Mucosa of descending colon (tissue), 3 donors: ENCODE results near the gene EQTN. TPM values are rescaled to one million over a fixed set of nuclear protein-coding genes. Genes with fewer than 3 reads are reported as not detected.
A peak's percentile ranks its signal among the peaks of the same experiment; 100 is the strongest.

Source experiments
- ATAC-seq: fragments of 200-7000 bp; cut with Tn5 transposase; one replicate; pipeline ENCODE4 v1.9.1; 2020; ENCODE audit warnings: mild to moderate bottlenecking, moderate library complexity
- DNase-seq, 3 donors: peaks; one replicate each; pipeline ENCODE4 v3.0.0-alpha.2; 2020
- H3K36me3 ChIP-seq: fragments of 200-600 bp; one replicate; pipeline ENCODE4 v1.8.0; 2021; ENCODE audit warnings: low read depth, mild to moderate bottlenecking
- H3K4me1 ChIP-seq: fragments of 200-600 bp; one replicate; pipeline ENCODE4 v1.8.0; 2021; ENCODE audit warnings: low read depth, mild to moderate bottlenecking
- H3K4me3 ChIP-seq: fragments of 200-600 bp; one replicate; pipeline ENCODE4 v1.8.0; 2021; ENCODE audit warnings: mild to moderate bottlenecking
- H3K9me3 ChIP-seq: fragments of 200-600 bp; one replicate; pipeline ENCODE4 v1.8.0; 2021; ENCODE audit warnings: mild to moderate bottlenecking
- CTCF ChIP-seq: fragments of 200-600 bp; IDR thresholded peaks from one replicate; pipeline ENCODE4 v1.8.0; 2022; ENCODE audit warnings: antibody characterized with exemption, mild to moderate bottlenecking
- intact Hi-C, 2 donors: fragments of 100-400 bp; cut with DNase I in 1 of 2; cut with micrococcal nuclease in 1 of 2; formaldehyde crosslinking; loops; one replicate each; pipeline versions ENCODE4 v1.11.0 to v1.11.1; 2022; cut with DNase I, micrococcal nuclease
- total RNA-seq, 3 donors: library from RNA; stranded (reverse); fragmentation: NEBNext Ultra II Directional in 2 of 3; extraction: Animal tissue kit (Norgen Biotek cat#: 25700) in 2 of 3; gene quantifications; one replicate each; pipeline versions ENCODE4 v1.2.1 to v1.2.4, GENCODE V29; 2021 to 2023
- donor health status: DM: no; HTN: no; CAD: no; lungs with moderate emphysema.
- donor health status: DM: no; HTN: no; CAD: no.
- donor health status: DM: no; HTN: yes; CAD: no.

Gene EQTN
- total RNA-seq, 3 donors from 2014 or later: 0.53 to 2.3 (median 1.4) TPM

GRCh38 chr9:27339661-27340284, 42.8 kb upstream of the EQTN start:
- no peaks in the 10 kb centered on the region for H3K9me3 ChIP-seq
- no peak overlapping the region for H3K4me3 ChIP-seq
- intact Hi-C loops: loop anchor here (5.0 to 10.0 kb wide), 2 partner anchors 38 to 55 kb away; no protein-coding TSS in a partner anchor
- H3K36me3 ChIP-seq: no peaks in the 10 kb centered on the region
- ATAC-seq (no peak), DNase-seq (no peak)
- no peak for TF ChIP-seq CTCF
- H3K4me1 ChIP-seq: peaks cover 20% of the 10 kb centered on the region

GRCh38 chr9:27338527-27338903, 41.6 kb upstream of the EQTN start:
- no peaks in the 10 kb centered on the region for H3K9me3 ChIP-seq
- no peak for DNase-seq
- H3K4me3 ChIP-seq: no peak overlapping the region
- H3K36me3 ChIP-seq: no peaks in the 10 kb centered on the region
- H3K4me1 ChIP-seq: peaks cover 20% of the 10 kb centered on the region
- peak; percentile 9 for ATAC-seq
- intact Hi-C loops: loop anchor here (5.0 to 10.0 kb wide), 2 partner anchors 39 to 56 kb away; no protein-coding TSS in a partner anchor
- no peak for TF ChIP-seq CTCF

GRCh38 chr9:27337833-27338526, 41.0 kb upstream of the EQTN start:
- ATAC-seq (peak; percentile 87), DNase-seq (peak in 2 of 3 donors; percentile 54 to 55)
- no peak overlapping the region for H3K4me3 ChIP-seq
- intact Hi-C loops: loop anchor here (5.0 to 10.0 kb wide), 2 partner anchors 39 to 57 kb away; no protein-coding TSS in a partner anchor
- peaks cover 20% of the 10 kb centered on the region for H3K4me1 ChIP-seq
- H3K36me3 ChIP-seq: no peaks in the 10 kb centered on the region
- TF ChIP-seq CTCF: no peak
- H3K9me3 ChIP-seq: no peaks in the 10 kb centered on the region

GRCh38 chr9:27337236-27337635, 40.3 kb upstream of the EQTN start:
- Histone ChIP-seq H3K36me3 (no peaks in the 10 kb centered on the region), H3K9me3 (no peaks in the 10 kb centered on the region), H3K4me1 (peaks cover 20% of the 10 kb centered on the region), H3K4me3 (no peak overlapping the region)
- ATAC-seq (no peak), DNase-seq (no peak)
- intact Hi-C loops: loop anchor here (5.0 to 10.0 kb wide), 2 partner anchors 40 to 58 kb away; no protein-coding TSS in a partner anchor
- TF ChIP-seq CTCF: no peak

- no peak for DNase-seq
- Histone ChIP-seq H3K4me1 (peaks cover 20% of the 10 kb centered on the region), H3K36me3 (no peaks in the 10 kb centered on the region), H3K4me3 (no peak overlapping the region), H3K9me3 (no peaks in the 10 kb centered on the region)
- TF ChIP-seq CTCF: no peak
- intact Hi-C loops: loop anchor here (5.0 to 10.0 kb wide), 2 partner anchors 40 to 58 kb away; no protein-coding TSS in a partner anchor
- no peak for ATAC-seq
Measured at GRCh38 chr9:27336829-27337228, 39.9 kb upstream of the EQTN start.
